Measurements from ENCODE around the gene KDM4B.

GRCh38 chr19:5108123-5108596, 139.2 kb downstream of the KDM4B start:
- TF ChIP-seq CTCF (IDR thresholded peaks at IDR 0.05), result no peak
- TF ChIP-seq POLR2A (IDR thresholded peaks at IDR 0.05), result no peak

Measured in uterus (tissue), 2 donors.